ENCODE results near the gene TAF1C. TPM values are rescaled to one million over a fixed set of nuclear protein-coding genes. Genes with fewer than 3 reads are reported as not detected.

The TAF1C gene
- total RNA-seq, 3 donors from 2014 or later: 29.5 to 52.7 (median 39.0) TPM

GRCh38 chr16:84181144-84181915 lies 5.5 kb downstream of the TAF1C start:
- no peak for TF ChIP-seq CTCF (IDR thresholded peaks at IDR 0.05)
- TF ChIP-seq POLR2A (IDR thresholded peaks at IDR 0.05): no peak
- TF ChIP-seq POLR2AphosphoS5 (IDR thresholded peaks at IDR 0.05): no peak
- Histone ChIP-seq H3K27ac (no peak overlapping the region), H3K4me1 (peaks cover 0 to 16% of the 10 kb centered on the region in 2 donors), H3K36me3 (no peaks in the 10 kb centered on the region), H3K4me3 (no peak overlapping the region), H3K9me3 (no peaks in the 10 kb centered on the region), H3K27me3 (no peaks in the 10 kb centered on the region)
- intact Hi-C loops (cut with DNase I; ENCODE audit: low total_unique reads): loop anchor here (10.0 kb wide), 1 partner anchor 97 kb away; no protein-coding TSS in a partner anchor
- no peak for DNase-seq (ENCODE audit: low spot score in 2 of 2)

GRCh38 chr16:84180519-84181140 lies 6.2 kb downstream of the TAF1C start:
- Histone ChIP-seq H3K4me3 (no peak overlapping the region), H3K27me3 (no peaks in the 10 kb centered on the region), H3K4me1 (peaks cover 0 to 16% of the 10 kb centered on the region in 2 donors), H3K9me3 (no peaks in the 10 kb centered on the region), H3K36me3 (no peaks in the 10 kb centered on the region), H3K27ac (no peak overlapping the region)
- TF ChIP-seq CTCF (IDR thresholded peaks at IDR 0.05) (no peak), POLR2AphosphoS5 (IDR thresholded peaks at IDR 0.05) (no peak), POLR2A (IDR thresholded peaks at IDR 0.05) (no peak)
- DNase-seq (ENCODE audit: low spot score in 2 of 2): no peak
- intact Hi-C loops (cut with DNase I; ENCODE audit: low total_unique reads): loop anchor here (10.0 kb wide), 1 partner anchor 96 kb away; no protein-coding TSS in a partner anchor

DNA sequence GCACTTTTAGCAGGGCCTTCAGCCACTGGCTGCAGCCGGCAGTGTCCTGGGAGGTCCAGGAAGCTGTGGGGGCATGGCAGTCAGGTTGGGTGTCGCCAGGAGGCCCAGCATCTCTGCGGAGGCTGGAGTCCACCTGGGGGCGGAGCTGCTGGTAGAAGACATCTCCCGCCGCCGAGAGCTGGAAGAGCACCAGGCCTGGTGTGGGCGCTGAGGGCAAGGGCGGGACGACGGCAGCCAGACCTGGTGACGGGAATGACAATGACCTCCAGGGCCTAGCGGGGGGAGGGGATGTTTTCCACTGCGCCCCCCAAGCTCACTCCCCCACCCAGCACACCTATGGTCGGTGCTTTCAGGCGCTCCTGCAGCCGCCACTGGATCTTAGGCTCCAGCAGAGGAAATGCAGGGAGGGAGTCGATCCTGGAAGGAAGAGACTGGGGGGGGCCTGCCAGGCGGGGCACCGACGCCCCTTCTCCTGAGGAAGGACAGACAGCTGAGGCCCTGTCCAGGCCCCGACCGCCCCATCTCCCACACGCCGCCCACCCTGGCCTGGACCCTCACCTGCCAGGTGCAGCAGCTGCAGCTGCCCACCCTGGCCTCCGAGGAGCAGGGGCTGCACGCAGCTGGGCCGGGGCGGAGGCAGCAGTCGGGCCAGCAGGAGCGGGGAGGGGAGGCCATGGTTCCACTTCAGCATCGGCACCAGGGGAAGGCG lies 7.1 kb downstream of the TAF1C start:
- no peaks in the 10 kb centered on the region for H3K27me3 ChIP-seq
- H3K9me3 ChIP-seq: no peaks in the 10 kb centered on the region
- H3K4me3 ChIP-seq: no peak overlapping the region
- no peak for DNase-seq (ENCODE audit: low spot score in 2 of 2)
- TF ChIP-seq CTCF (IDR thresholded peaks at IDR 0.05): no peak
- no peak for TF ChIP-seq POLR2A (IDR thresholded peaks at IDR 0.05)
- no peak overlapping the region for H3K27ac ChIP-seq
- no peaks in the 10 kb centered on the region for H3K36me3 ChIP-seq
- intact Hi-C loops (cut with DNase I; ENCODE audit: low total_unique reads): loop anchor here (10.0 kb wide), 1 partner anchor 95 kb away; no protein-coding TSS in a partner anchor
- peaks cover 0 to 15% of the 10 kb centered on the region in 2 donors for H3K4me1 ChIP-seq

DNA sequence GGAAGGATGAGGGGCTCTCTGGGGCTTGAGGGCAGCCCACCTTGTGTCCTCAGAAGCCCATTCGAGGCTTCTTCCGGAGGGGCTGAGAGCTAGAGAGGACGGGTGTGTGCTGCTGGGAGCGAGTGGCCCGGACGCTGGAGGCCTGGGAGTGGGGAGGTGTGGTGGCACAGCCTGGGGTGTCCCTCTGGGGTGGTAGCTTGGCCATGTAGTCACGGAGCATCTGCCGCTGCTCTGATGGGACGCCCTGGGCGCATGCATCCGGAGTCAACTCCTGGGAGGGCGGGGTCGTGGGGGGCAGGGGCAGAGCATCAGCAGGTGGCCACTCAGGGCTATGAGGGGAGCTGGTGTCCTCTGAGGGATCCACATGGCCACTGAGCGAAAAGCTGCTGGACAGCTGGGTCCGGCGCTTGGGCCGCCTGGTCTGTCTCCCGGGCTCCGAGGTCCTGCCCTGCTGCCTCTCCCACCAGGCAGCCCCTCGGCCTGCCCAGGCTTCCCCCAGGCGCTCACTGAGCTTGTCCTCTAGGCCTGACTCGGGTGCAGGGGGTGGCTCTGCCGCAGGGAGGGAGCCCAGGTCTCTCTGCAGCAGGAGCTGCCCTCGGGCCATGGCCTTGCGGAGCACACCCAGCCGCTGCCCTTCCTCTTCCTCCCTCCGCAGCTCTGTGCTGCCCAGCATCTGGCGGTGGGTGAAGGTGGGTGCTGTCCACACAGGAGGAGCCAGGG lies 7.8 kb downstream of the TAF1C start:
- Histone ChIP-seq H3K9me3 (no peaks in the 10 kb centered on the region), H3K27me3 (no peaks in the 10 kb centered on the region), H3K4me1 (peaks cover 0 to 15% of the 10 kb centered on the region in 2 donors), H3K27ac (peak overlapping the region in 1 of 2 donors; percentile 83), H3K36me3 (no peaks in the 10 kb centered on the region), H3K4me3 (no peak overlapping the region)
- no peak for DNase-seq (ENCODE audit: low spot score in 2 of 2)
- intact Hi-C loops (cut with DNase I; ENCODE audit: low total_unique reads): no loop called here
- TF ChIP-seq POLR2AphosphoS5 (IDR thresholded peaks at IDR 0.05): no peak
- TF ChIP-seq CTCF (IDR thresholded peaks at IDR 0.05): no peak
- TF ChIP-seq POLR2A (IDR thresholded peaks at IDR 0.05): no peak
